ENCODE data around the gene FIP1L1. TPM values are rescaled to one million over a fixed set of nuclear protein-coding genes. Genes with fewer than 3 reads are reported as not detected.

Gene FIP1L1, protein sequence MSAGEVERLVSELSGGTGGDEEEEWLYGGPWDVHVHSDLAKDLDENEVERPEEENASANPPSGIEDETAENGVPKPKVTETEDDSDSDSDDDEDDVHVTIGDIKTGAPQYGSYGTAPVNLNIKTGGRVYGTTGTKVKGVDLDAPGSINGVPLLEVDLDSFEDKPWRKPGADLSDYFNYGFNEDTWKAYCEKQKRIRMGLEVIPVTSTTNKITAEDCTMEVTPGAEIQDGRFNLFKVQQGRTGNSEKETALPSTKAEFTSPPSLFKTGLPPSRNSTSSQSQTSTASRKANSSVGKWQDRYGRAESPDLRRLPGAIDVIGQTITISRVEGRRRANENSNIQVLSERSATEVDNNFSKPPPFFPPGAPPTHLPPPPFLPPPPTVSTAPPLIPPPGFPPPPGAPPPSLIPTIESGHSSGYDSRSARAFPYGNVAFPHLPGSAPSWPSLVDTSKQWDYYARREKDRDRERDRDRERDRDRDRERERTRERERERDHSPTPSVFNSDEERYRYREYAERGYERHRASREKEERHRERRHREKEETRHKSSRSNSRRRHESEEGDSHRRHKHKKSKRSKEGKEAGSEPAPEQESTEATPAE
- total RNA-seq = 58.3 and 61.0 TPM in 2 replicates

DNA sequence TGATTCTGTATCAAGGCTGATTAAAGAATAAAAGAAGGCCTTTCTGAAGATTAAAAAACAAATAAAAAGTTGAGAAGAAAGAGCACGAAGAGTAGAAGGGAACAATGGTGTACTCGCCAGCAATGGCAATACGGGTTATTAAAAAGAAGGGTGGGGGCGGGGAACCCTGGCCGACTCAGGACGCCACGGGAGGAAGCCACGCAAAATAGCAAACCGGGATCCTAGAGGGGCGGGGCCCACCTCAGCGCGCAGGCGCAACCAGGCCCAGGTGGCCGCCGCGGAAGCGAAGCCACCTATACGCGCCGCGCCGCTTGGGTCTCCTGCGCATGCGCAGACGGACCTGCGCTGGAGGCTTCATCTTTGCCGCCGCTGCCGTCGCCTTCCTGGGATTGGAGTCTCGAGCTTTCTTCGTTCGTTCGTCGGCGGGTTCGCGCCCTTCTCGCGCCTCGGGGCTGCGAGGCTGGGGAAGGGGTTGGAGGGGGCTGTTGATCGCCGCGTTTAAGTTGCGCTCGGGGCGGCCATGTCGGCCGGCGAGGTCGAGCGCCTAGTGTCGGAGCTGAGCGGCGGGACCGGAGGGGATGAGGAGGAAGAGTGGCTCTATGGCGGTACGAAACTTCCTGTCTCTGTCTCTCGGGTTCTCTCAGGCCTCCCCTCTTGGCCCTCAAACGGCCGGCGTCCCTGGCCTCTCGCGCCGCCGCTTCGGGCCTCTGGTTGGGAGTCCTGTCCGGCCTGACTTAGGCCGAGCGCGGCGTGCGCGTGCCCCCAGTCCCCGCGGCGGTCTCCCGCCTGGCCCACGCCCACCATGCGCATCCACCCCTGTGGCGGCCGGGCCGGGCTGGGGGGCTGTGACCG lies at the start of gene FIP1L1:
FIP1L1 (plus strand) TSS at position 323 of the 852 bp plus-strand sequence; CDS start at position 521, 198 bp downstream.

DNA sequence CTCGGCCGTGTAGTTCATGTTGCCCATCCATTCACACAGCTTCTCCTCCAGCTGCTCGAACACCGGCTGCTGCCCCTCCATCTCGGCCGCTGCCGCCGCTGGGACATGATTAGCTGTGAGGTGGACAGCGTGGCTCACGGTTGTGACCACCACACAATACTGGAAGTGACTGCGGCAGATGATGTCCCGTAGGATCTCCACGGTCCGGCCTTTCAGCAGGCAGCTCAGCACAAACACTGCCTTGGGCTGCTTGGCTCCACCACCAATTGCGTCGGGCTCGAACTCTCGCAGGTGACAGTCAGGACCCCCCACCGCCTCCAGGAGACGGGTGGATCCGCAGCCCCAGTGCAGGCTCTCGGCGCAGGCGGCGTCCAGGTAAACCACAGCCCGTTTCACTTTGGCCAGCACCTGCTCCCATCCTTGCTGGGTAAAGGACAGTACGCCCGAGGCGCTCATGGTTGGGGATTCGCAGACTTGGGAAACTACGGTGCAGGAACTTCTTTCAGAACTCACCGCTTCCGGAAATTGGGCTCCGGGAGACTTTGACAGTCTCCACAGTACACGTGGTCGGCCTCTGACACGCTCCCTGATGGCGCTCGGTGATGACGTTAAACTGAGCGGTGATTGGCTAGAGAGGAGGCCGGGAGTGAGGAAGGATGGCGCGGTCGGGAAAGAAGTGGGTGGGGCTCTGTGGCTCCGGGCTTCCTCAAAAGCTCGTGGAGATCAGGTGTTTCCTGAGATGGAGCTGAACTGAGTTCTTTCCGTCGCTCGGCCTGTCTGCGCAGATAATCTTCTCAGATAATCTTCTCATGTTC lies 11.7 kb upstream of the FIP1L1 start, which contains the start of gene SCFD2:
SCFD2 (minus strand) TSS at position 576 of the 815 bp plus-strand sequence.

Other genes with a start within 250 kb of the FIP1L1 start
- gene SCFD2, start 11.6 kb upstream of the FIP1L1 start, total RNA-seq = 8.0 and 15.0 TPM in 2 replicates
- gene LNX1, start 213.8 kb downstream of the FIP1L1 start, total RNA-seq = 6.7 and 13.5 TPM in 2 replicates

Data from dermis lymphatic vessel endothelial cell (primary cell).